Fibroblast of lung (primary cell): ENCODE results near the gene HHAT.

Source experiments
- EZH2 ChIP-seq: IDR thresholded peaks from 2 replicates; pipeline ENCODE4 v1.5.1; 2012; ENCODE audit warnings: low read length, control low read depth, mild to moderate bottlenecking; ENCODE audit errors: missing control alignments
- TF ChIP-seq, protein P1 (sequence below), 2 donors: IDR thresholded peaks in 1 of 2; conservative IDR thresholded peaks in 1 of 2; 1 replicate in 1 of 2; 2 replicates in 1 of 2; pipeline ENCODE4 v1.5.1; 2011 to 2012; ENCODE audit warnings: low read length in 2 of 2, control low read depth in 1 of 2, inconsistent platforms in 1 of 2, low read depth in 1 of 2, mild to moderate bottlenecking in 1 of 2

DNA sequence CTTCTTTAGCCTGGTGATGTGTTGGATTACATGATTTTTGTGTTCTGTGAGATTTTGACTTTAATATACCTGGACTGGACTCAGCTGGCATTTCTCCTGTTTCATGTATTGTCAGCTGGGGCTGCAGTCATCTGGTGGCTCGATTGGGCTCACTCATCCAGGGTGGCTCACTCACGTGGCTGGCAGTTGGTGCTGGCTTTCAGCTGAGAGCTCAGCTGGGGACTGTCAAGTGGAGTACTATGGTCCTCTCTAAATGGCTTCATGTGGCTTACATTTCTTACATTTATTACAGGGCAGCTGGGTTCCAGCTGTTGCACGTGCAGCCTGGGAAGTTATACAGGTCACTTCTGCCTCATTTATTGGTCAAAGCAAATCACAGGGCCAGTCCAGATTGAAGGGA lies 22.8 kb downstream of the HHAT start:
- TF ChIP-seq, protein P1, sequence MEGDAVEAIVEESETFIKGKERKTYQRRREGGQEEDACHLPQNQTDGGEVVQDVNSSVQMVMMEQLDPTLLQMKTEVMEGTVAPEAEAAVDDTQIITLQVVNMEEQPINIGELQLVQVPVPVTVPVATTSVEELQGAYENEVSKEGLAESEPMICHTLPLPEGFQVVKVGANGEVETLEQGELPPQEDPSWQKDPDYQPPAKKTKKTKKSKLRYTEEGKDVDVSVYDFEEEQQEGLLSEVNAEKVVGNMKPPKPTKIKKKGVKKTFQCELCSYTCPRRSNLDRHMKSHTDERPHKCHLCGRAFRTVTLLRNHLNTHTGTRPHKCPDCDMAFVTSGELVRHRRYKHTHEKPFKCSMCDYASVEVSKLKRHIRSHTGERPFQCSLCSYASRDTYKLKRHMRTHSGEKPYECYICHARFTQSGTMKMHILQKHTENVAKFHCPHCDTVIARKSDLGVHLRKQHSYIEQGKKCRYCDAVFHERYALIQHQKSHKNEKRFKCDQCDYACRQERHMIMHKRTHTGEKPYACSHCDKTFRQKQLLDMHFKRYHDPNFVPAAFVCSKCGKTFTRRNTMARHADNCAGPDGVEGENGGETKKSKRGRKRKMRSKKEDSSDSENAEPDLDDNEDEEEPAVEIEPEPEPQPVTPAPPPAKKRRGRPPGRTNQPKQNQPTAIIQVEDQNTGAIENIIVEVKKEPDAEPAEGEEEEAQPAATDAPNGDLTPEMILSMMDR (conservative IDR thresholded peaks at IDR 0.05 in 1 of 2, IDR thresholded peaks at IDR 0.05 in 1 of 2; ENCODE audit: low read depth in 1 of 2, low read length in 2 of 2), result no peak
- TF ChIP-seq EZH2, result no peak
